Osteocyte (in vitro differentiated cells): ENCODE measurements around the gene SPRR5. TPM values are rescaled to one million over a fixed set of nuclear protein-coding genes. Genes with fewer than 3 reads are reported as not detected.

Experiments used
- DNase-seq: peaks from one replicate; pipeline ENCODE4 v3.0.0; 2021; ENCODE audit warnings: mixed read lengths; ENCODE audit not compliant: unreplicated experiment; ENCODE audit errors: extremely low spot score
- H3K27ac Mint-ChIP-seq: one replicate; pipeline ENCODE4 v1.8.0; 2021; ENCODE audit warnings: mild to moderate bottlenecking, mixed read lengths; ENCODE audit not compliant: unreplicated experiment
- H3K27me3 Mint-ChIP-seq: one replicate; pipeline ENCODE4 v1.8.0; 2021; ENCODE audit warnings: mixed read lengths; ENCODE audit not compliant: unreplicated experiment
- H3K36me3 Mint-ChIP-seq: one replicate; pipeline ENCODE4 v1.8.0; 2021; ENCODE audit warnings: mixed read lengths; ENCODE audit not compliant: unreplicated experiment
- H3K4me1 Mint-ChIP-seq: one replicate; pipeline ENCODE4 v1.8.0; 2021; ENCODE audit warnings: mixed read lengths; ENCODE audit not compliant: unreplicated experiment
- H3K4me3 Mint-ChIP-seq: one replicate; pipeline ENCODE4 v1.8.0; 2021; ENCODE audit warnings: mild to moderate bottlenecking, moderate library complexity, mixed read lengths; ENCODE audit not compliant: unreplicated experiment
- H3K9me3 Mint-ChIP-seq: one replicate; pipeline ENCODE4 v1.8.0; 2021; ENCODE audit warnings: mixed read lengths; ENCODE audit not compliant: unreplicated experiment
- CTCF ChIP-seq: fragments of 200-600 bp; sonication (generic); IDR thresholded peaks from 2 replicates; pipeline ENCODE4 v1.5.0; 2021; ENCODE audit warnings: antibody characterized with exemption, mild to moderate bottlenecking, moderate library complexity
- total RNA-seq: library from RNA; stranded (reverse); gene quantifications from 2 replicates; pipeline ENCODE4 v1.2.1, GENCODE V29; 2021

SPRR5 gene
- total RNA-seq, 1 donor from 2014 or later, result not detected

- Mint-ChIP-seq H3K27ac (no peak overlapping the region), H3K4me3 (no peak overlapping the region), H3K27me3 (no peaks in the 10 kb centered on the region), H3K4me1 (no peaks in the 10 kb centered on the region), H3K36me3 (no peaks in the 10 kb centered on the region), H3K9me3 (peaks cover 8% of the 10 kb centered on the region)
- TF ChIP-seq CTCF, result no peak
- no peak for DNase-seq
Measured at GRCh38 chr1:152997901-152998300, 50.9 kb downstream of the SPRR5 start.

- TF ChIP-seq CTCF, result no peak
- Mint-ChIP-seq H3K27me3 (no peaks in the 10 kb centered on the region), H3K4me1 (no peaks in the 10 kb centered on the region), H3K27ac (no peak overlapping the region), H3K9me3 (peaks cover 9% of the 10 kb centered on the region), H3K4me3 (no peak overlapping the region), H3K36me3 (no peaks in the 10 kb centered on the region)
- no peak for DNase-seq
Measured at GRCh38 chr1:152998476-152998875, 51.5 kb downstream of the SPRR5 start.

Other genes with a start within 250 kb of the SPRR5 start
- not detected in 2 replicates for gene LCE2A, start 248.9 kb upstream of the SPRR5 start, total RNA-seq
- gene LCE4A, start 239.0 kb upstream of the SPRR5 start, total RNA-seq, result not detected in 2 replicates
- not detected in 2 replicates for gene KPRP, start 189.2 kb upstream of the SPRR5 start, total RNA-seq
- gene LCE1F, start 172.1 kb upstream of the SPRR5 start, total RNA-seq, result not detected in 2 replicates
- not detected in 2 replicates for gene LCE1E, start 160.9 kb upstream of the SPRR5 start, total RNA-seq
- not detected in 2 replicates for gene LCE1D, start 150.5 kb upstream of the SPRR5 start, total RNA-seq
- not detected in 2 replicates for gene LCE1C, start 140.6 kb upstream of the SPRR5 start, total RNA-seq
- not detected in 2 replicates for gene LCE1B, start 135.2 kb upstream of the SPRR5 start, total RNA-seq
- gene LCE1A, start 119.7 kb upstream of the SPRR5 start, total RNA-seq, result not detected in 2 replicates
- not detected in 2 replicates for gene LCE6A, start 104.3 kb upstream of the SPRR5 start, total RNA-seq
- gene LCE7A, start 87.2 kb upstream of the SPRR5 start, total RNA-seq, result not detected in 2 replicates
- gene SMCP, start 68.9 kb upstream of the SPRR5 start, total RNA-seq, result not detected in 2 replicates
- not detected in 2 replicates for gene IVL, start 38.7 kb upstream of the SPRR5 start, total RNA-seq
- not detected in 2 replicates for gene SPRR4, start 23.4 kb downstream of the SPRR5 start, total RNA-seq
- not detected in 2 replicates for gene SPRR1A, start 36.9 kb downstream of the SPRR5 start, total RNA-seq
- gene SPRR3, start 54.5 kb downstream of the SPRR5 start, total RNA-seq, result not detected in 2 replicates
- not detected in 2 replicates for gene SPRR1B, start 84.0 kb downstream of the SPRR5 start, total RNA-seq
- not detected in 2 replicates for gene SPRR2D, start 93.9 kb downstream of the SPRR5 start, total RNA-seq
- gene SPRR2A, start 110.3 kb downstream of the SPRR5 start, total RNA-seq, result not detected in 2 replicates
- not detected in 2 replicates for gene SPRR2B, start 124.4 kb downstream of the SPRR5 start, total RNA-seq
- not detected in 2 replicates for gene SPRR2E, start 147.3 kb downstream of the SPRR5 start, total RNA-seq
- gene SPRR2F, start 166.3 kb downstream of the SPRR5 start, total RNA-seq, result not detected in 2 replicates
- not detected in 2 replicates for gene SPRR2G, start 203.7 kb downstream of the SPRR5 start, total RNA-seq